ENCODE data around the gene INTS6. TPM values are rescaled to one million over a fixed set of nuclear protein-coding genes. Genes with fewer than 3 reads are reported as not detected.

The INTS6 gene
- total RNA-seq, 2 donors from 2014 or later: 40.0 to 53.1 TPM

DNA sequence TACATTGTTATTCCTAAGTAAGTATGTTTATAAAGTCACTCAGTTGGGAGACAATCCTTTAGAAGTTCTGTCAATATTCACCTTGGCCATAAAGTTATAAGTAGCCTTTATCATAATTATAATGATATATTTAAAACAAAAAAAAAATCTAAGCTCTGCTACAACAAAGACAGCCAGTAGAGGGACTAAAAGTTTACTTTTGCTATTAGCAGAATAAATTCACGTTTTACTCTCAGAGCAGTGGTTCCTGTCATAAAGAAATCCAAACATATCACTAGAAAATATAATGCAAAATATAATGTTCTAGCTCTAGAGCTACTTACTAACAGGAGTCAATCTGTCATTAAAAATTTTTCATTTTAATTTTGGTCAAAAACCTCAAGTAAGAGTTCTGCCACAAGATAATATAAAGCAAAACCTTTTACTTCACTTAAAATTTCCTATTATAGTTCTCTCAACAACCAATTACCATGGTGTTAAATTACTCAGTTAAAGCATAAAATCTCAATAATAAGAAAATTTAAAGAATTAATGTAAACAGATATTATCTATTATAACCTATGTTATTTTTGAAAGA is 17.7 kb downstream of the INTS6 start:
- WGBS, 2 donors: 2% methylated on average over 1 of the region's 1 CpG
- Histone ChIP-seq H3K4me3 (no peak overlapping the region), H3K9me3 (no peaks in the 10 kb centered on the region), H3K4me1 (peaks cover 20% of the 10 kb centered on the region), H3K27me3 (no peaks in the 10 kb centered on the region), H3K36me3 (replicated peaks in 1 of 2; ENCODE audit: insufficient read depth in 1 of 2, low read depth in 2 of 2) (no peaks in the 10 kb centered on the region), H3K27ac (peak overlapping the region in 1 of 4 donors; percentile 47)
- DNase-seq: no peak
- TF ChIP-seq, protein P1, sequence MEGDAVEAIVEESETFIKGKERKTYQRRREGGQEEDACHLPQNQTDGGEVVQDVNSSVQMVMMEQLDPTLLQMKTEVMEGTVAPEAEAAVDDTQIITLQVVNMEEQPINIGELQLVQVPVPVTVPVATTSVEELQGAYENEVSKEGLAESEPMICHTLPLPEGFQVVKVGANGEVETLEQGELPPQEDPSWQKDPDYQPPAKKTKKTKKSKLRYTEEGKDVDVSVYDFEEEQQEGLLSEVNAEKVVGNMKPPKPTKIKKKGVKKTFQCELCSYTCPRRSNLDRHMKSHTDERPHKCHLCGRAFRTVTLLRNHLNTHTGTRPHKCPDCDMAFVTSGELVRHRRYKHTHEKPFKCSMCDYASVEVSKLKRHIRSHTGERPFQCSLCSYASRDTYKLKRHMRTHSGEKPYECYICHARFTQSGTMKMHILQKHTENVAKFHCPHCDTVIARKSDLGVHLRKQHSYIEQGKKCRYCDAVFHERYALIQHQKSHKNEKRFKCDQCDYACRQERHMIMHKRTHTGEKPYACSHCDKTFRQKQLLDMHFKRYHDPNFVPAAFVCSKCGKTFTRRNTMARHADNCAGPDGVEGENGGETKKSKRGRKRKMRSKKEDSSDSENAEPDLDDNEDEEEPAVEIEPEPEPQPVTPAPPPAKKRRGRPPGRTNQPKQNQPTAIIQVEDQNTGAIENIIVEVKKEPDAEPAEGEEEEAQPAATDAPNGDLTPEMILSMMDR (IDR thresholded peaks at IDR 0.05): peak in 6 of 7 experiments; percentile 27 to 70 (median 60)
- TF ChIP-seq POLR2A (IDR thresholded peaks at IDR 0.05): no peak
- intact Hi-C loops (cut with DNase I): no loop called here
- no peak for ATAC-seq

DNA sequence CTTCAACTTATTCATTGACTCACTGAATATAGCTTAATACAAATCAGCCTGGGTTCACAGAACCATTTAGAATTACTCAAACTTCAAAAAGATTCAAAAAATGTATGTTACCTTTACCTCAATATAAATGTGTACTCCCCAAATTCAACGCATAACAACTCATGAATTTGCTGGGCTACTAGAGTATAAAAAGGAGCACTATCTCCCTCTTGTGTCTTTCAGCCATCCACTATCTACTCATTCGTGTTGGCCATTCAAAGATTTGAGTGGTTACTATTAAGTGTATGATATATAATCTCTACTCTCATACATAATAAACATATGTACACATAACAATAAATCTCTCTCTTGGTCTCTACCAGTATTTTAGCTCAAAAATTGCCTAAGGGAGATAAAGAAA is 20.3 kb downstream of the INTS6 start:
- H3K9me3 ChIP-seq: no peaks in the 10 kb centered on the region
- ATAC-seq (no peak), DNase-seq (no peak)
- H3K27ac ChIP-seq: no peak overlapping the region
- peaks cover 27% of the 10 kb centered on the region for H3K4me1 ChIP-seq
- intact Hi-C loops (cut with DNase I): no loop called here
- H3K36me3 ChIP-seq (replicated peaks in 1 of 2; ENCODE audit: insufficient read depth in 1 of 2, low read depth in 2 of 2): peaks cover 0 to 3% of the 10 kb centered on the region in 2 donors
- WGBS, 2 donors: 64 to 66% methylated on average over 2 of the region's 2 CpGs
- no peaks in the 10 kb centered on the region for H3K27me3 ChIP-seq
- H3K4me3 ChIP-seq: no peak overlapping the region
- TF ChIP-seq, protein P1 (IDR thresholded peaks at IDR 0.05): no peak
- no peak for TF ChIP-seq POLR2A (IDR thresholded peaks at IDR 0.05)

DNA sequence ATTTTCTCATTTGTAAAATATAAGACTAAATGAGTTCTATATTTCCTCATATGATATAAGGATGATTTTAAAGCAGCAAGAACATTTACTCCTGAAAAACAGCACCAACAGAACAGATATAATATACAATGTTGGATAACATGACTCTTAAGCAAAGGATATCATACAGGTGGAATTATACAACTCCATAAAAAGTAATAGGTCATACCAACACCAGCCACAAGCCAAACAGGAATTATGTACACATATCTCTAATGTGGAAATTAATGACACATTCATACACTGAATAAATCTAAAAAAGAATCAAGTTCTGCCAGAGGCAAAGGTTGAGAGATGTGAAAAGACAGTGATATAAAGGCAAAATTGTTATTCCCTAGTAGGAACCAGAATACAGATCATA is 25.9 kb downstream of the INTS6 start:
- peaks cover 63% of the 10 kb centered on the region for H3K4me1 ChIP-seq
- no peaks in the 10 kb centered on the region for H3K9me3 ChIP-seq
- ATAC-seq (no peak), DNase-seq (no peak)
- TF ChIP-seq POLR2A (IDR thresholded peaks at IDR 0.05): no peak
- H3K27ac ChIP-seq: peak overlapping the region in 2 of 4 donors; percentile 29 to 57
- no peak overlapping the region for H3K4me3 ChIP-seq
- H3K36me3 ChIP-seq (replicated peaks in 1 of 2; ENCODE audit: insufficient read depth in 1 of 2, low read depth in 2 of 2): peaks cover 0 to 3% of the 10 kb centered on the region in 2 donors
- no peaks in the 10 kb centered on the region for H3K27me3 ChIP-seq
- intact Hi-C loops (cut with DNase I): no loop called here

DNA sequence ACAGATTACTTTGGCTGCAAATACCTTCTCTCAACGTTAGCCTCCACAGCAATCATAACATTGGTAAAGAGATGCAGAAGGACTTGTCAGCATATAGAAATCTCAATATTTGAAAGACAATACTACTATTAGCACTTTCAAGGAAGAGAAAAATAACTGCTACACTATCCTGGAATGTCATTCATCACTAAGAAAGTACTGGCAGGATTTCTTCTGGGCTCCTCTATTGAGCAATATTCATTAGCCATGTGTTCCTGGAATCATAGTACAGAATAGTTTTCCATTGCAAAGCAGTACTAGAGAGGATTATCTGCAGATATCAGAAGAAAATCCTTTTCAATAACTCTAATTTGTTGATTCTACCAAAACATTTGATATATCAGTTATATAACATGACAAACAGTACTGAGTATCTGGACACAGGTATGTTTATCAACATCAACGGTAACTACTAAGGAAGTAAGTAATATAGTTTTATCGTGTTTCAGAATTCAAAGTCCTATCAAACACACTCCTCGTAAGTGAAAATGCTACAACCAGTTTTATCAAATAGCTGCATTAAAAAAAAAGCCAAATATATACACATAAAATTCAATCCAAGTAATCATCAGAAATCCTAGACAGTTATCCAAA is 27.3 kb downstream of the INTS6 start:
- no peak for DNase-seq
- Histone ChIP-seq H3K27ac (peak overlapping the region in 1 of 4 donors; percentile 57), H3K36me3 (replicated peaks in 1 of 2; ENCODE audit: insufficient read depth in 1 of 2, low read depth in 2 of 2) (peaks cover 0 to 6% of the 10 kb centered on the region in 2 donors), H3K9me3 (no peaks in the 10 kb centered on the region), H3K4me1 (peaks cover 68% of the 10 kb centered on the region), H3K27me3 (no peaks in the 10 kb centered on the region), H3K4me3 (no peak overlapping the region)
- TF ChIP-seq, protein P1 (IDR thresholded peaks at IDR 0.05): no peak
- no peak for TF ChIP-seq POLR2A (IDR thresholded peaks at IDR 0.05)
- intact Hi-C loops (cut with DNase I): no loop called here
- peak; percentile 62 for ATAC-seq
- 24 to 31% methylated on average over 4 of the region's 4 CpGs for WGBS, 2 donors

DNA sequence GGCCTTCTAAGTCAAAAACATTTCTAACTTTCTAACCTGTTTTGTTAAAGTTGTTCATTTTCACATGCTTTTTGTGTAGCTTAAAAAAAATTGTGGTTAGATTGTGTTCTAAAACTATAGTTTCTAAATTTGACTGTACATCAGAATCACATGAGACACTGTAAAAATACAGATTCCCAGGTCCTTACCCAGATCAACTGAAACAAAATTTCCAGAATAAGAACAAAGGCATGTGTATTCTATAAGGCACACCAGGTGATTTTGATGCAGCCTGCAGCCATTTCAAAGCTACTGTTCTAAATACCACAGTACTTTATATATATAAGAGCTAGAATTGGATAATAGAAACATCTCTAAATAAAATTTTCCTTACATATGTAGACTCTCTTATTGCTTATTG is 29.1 kb downstream of the INTS6 start:
- Histone ChIP-seq H3K4me3 (no peak overlapping the region), H3K36me3 (replicated peaks in 1 of 2; ENCODE audit: insufficient read depth in 1 of 2, low read depth in 2 of 2) (peaks cover 0 to 3% of the 10 kb centered on the region in 2 donors), H3K27ac (no peak overlapping the region), H3K4me1 (peaks cover 73% of the 10 kb centered on the region), H3K9me3 (no peaks in the 10 kb centered on the region), H3K27me3 (no peaks in the 10 kb centered on the region)
- no peak for ATAC-seq
- no peak for DNase-seq
- intact Hi-C loops (cut with DNase I): no loop called here
- no peak for TF ChIP-seq POLR2A (IDR thresholded peaks at IDR 0.05)
- TF ChIP-seq, protein P1 (IDR thresholded peaks at IDR 0.05): no peak
